Fibroblast of villous mesenchyme (primary cell): Measurements from ENCODE around the gene NHS. TPM values are rescaled to one million over a fixed set of nuclear protein-coding genes. Genes with fewer than 3 reads are reported as not detected.

Experiments
- DNase-seq: peaks from one replicate; pipeline ENCODE4 v3.0.0-alpha.2; 2010; ENCODE audit warnings: low read depth
- H3K4me3 ChIP-seq: 2 replicates; pipeline ENCODE4 v1.5.1; 2011; ENCODE audit warnings: low read depth, mild to moderate bottlenecking, low read length
- CTCF ChIP-seq: IDR thresholded peaks from 2 replicates; pipeline ENCODE4 v1.5.1; 2012; ENCODE audit warnings: low read depth, mild to moderate bottlenecking, low read length; ENCODE audit not compliant: insufficient read depth
- total RNA-seq: library from RNA; depleted of rRNA; stranded (reverse); fragments of >200 nt; gene quantifications from 2 replicates; pipeline ENCODE4 v1.2.3, GENCODE V29; 2012

Gene NHS
- total RNA-seq, 1 donor: 5.2 TPM

GRCh38 chrX:17721715-17722114, 346.7 kb downstream of the NHS start:
- no peak overlapping the region for H3K4me3 ChIP-seq
- DNase-seq: no peak
- TF ChIP-seq CTCF: no peak

DNA sequence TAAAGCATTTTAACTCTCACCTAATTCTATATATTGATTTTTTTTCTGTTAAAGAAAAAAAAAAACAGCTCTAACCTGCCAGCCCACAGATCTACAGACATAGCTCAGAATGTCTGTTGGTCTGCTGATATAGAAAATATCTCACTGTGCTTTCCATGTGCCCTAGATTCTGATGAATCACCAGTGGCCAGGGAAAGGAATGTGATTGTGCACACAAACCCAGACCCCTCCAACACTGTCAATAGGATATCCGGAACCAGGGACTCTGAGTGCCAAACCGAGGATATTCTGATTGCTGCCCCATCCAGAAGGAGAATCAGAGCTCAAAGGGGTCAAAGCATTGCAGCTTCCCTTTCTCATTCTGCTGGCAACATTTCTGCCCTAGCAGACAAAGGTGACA, 350.2 kb downstream of the NHS start:
- H3K4me3 ChIP-seq: no peak overlapping the region
- no peak for TF ChIP-seq CTCF
- no peak for DNase-seq

DNA sequence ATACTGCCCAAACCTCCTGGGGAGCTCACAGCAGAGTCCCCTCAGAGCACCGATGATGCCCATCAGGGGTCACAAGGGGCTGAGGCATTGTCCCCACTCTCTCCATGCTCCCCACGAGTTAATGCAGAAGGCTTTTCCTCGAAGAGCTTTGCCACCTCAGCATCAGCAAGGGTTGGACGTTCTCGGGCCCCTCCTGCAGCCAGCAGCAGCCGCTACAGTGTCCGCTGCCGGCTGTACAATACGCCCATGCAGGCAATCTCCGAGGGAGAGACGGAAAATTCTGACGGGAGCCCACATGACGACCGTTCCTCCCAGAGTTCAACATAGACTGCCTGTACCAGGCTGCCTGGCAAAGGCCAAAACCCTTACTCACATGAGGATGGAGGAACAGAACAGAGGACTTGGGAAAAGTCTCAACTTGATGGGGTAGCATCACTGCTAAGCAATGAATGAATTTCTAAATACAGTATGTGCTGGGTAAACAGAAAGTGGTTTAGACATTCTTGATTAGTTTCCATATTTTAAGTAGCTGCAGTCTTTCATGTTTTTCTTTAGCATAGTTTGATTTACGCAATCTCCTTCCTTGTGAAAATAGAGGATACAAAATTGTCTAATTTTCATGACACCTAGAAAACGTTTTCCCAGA, 357.3 kb downstream of the NHS start:
- no peak for TF ChIP-seq CTCF
- no peak overlapping the region for H3K4me3 ChIP-seq
- peak; percentile 17 for DNase-seq

DNA sequence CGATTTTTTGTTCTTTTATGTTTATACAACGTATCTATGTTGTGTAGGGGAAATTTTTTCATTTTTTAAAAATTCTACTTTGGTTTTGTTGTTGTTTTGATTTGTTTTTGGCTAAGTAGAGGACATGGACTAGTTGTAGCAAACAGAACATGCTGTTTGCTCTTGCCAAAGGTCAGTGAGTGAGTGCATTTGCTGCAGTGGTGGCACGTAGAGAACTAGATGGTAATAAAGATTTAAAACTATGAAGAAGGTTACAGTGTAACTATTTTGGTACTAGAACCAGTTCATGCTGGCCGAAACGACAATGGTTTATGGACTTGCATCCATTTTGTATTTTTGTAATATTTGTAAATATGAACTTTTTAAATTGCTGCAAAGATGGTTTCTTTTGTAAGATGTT, 360.4 kb downstream of the NHS start:
- TF ChIP-seq CTCF: no peak
- DNase-seq: peak; percentile 12

DNA sequence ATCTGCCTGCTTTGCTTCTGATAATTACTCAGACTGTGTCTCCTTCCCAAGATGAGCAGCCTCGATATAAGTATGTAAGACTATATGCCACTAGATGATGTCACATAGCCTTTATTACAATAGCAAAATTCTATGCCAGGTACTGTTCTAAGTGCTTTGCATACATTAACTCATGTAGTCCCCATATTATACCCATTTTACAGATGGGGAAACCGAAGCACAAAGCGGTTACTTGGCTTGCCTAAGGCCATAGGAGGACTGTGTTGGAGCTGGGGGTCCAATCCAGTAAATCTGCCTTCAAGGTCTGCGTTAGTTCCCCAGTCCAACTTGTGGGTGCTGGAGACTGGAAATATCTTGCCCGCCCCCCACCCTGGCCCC, 361.5 kb downstream of the NHS start:
- no peak for TF ChIP-seq CTCF
- DNase-seq: no peak

More for the DNA sequence above, 360.4 kb downstream of the NHS start:
- no peak overlapping the region for H3K4me3 ChIP-seq

GRCh38 chrX:17736856-17737709, 362.1 kb downstream of the NHS start, which contains the start of gene SCML1:
Gene SCML1, plus strand, starts transcription at chrX:17737493. Its CDS starts 6,694 bp downstream, at chrX:17744187.
- DNase-seq: peak; percentile 97
- no peak for TF ChIP-seq CTCF
- peak within 1 kb of the TSS; percentile 77 for H3K4me3 ChIP-seq

More for the DNA sequence above, 361.5 kb downstream of the NHS start:
- H3K4me3 ChIP-seq: peak overlapping the region; percentile 57
